ENCODE results near the gene PRXL2A. TPM values are rescaled to one million over a fixed set of nuclear protein-coding genes. Genes with fewer than 3 reads are reported as not detected.

Gene PRXL2A
- total RNA-seq, 1 experiment from 2014 or later, result 47.1 TPM

- Histone ChIP-seq H3K79me2 (ENCODE audit: insufficient read depth, low read length) (no peaks in the 10 kb centered on the region), H3K27me3 (ENCODE audit: insufficient read depth, low read length) (no peaks in the 10 kb centered on the region), H4K5ac (ENCODE audit: insufficient read length, low read depth, low read length) (no peak overlapping the region), H2AK5ac (ENCODE audit: insufficient read length, low read length) (no peak overlapping the region), H2BK15ac (ENCODE audit: low read depth, low read length) (no peak overlapping the region), H3K9ac (ENCODE audit: extremely low read depth, insufficient read length, low read length) (no peak overlapping the region), H2BK12ac (ENCODE audit: insufficient read length, low read depth, low read length) (no peak overlapping the region), H3K4me2 (ENCODE audit: insufficient read depth, insufficient read length, low read length) (no peak overlapping the region), H3K14ac (ENCODE audit: insufficient read depth, low read length) (no peak overlapping the region), H4K20me1 (ENCODE audit: control insufficient read depth, insufficient read depth, insufficient read length) (no peaks in the 10 kb centered on the region), H3K23me2 (ENCODE audit: insufficient read length, low read depth, low read length, poor library complexity, severe bottlenecking) (no peaks in the 10 kb centered on the region), H2BK120ac (ENCODE audit: low read depth, low read length, poor library complexity, severe bottlenecking) (no peak overlapping the region), H3K79me1 (ENCODE audit: insufficient read depth, low read depth, low read length, poor library complexity, severe bottlenecking) (no peaks in the 10 kb centered on the region), H3K18ac (ENCODE audit: insufficient read length, low read depth, low read length) (no peak overlapping the region), H4K8ac (replicated peaks; ENCODE audit: insufficient read length, low read depth, low read length) (no peak overlapping the region), H3K9me3 (ENCODE audit: control insufficient read depth, low read depth, low read length) (no peaks in the 10 kb centered on the region), H4K91ac (ENCODE audit: insufficient read length, low read depth, low read length) (no peak overlapping the region), H2AFZ (ENCODE audit: low read length) (no peak overlapping the region), H2BK5ac (ENCODE audit: insufficient read length, low read length) (no peak overlapping the region), H3K4me1 (ENCODE audit: insufficient read depth, low read length) (no peaks in the 10 kb centered on the region), H3K27ac (ENCODE audit: insufficient read length, low read depth, low read length) (no peak overlapping the region), H2BK20ac (ENCODE audit: low read depth, low read length, poor library complexity, severe bottlenecking) (no peak overlapping the region), H3K56ac (ENCODE audit: insufficient read length, low read depth, low read length) (no peak overlapping the region), H3T11ph (ENCODE audit: low read length) (no peak overlapping the region), H3K4ac (ENCODE audit: low read depth, low read length) (no peak overlapping the region), H3K23ac (ENCODE audit: insufficient read length, low read depth, low read length) (no peak overlapping the region)
- no CpG with 5 or more reads among the region's 4 CpGs for WGBS (ENCODE audit: extremely low coverage, insufficient read length, low lambda C conversion rate)
- no peak overlapping the region for H3K4me3 Mint-ChIP-seq
- H3K27me3 Mint-ChIP-seq (ENCODE audit: low read depth), result no peaks in the 10 kb centered on the region; the same call in 1 of the 2 replicates
- H3K36me3 Mint-ChIP-seq (ENCODE audit: insufficient read depth in 1 of 3, low read depth in 3 of 3), result no peaks in the 10 kb centered on the region
- H3K4me1 Mint-ChIP-seq, result peaks cover 4 to 6% of the 10 kb centered on the region in 2 experiments; a peak in 3 of 4 replicates
- TF ChIP-seq, protein P1, sequence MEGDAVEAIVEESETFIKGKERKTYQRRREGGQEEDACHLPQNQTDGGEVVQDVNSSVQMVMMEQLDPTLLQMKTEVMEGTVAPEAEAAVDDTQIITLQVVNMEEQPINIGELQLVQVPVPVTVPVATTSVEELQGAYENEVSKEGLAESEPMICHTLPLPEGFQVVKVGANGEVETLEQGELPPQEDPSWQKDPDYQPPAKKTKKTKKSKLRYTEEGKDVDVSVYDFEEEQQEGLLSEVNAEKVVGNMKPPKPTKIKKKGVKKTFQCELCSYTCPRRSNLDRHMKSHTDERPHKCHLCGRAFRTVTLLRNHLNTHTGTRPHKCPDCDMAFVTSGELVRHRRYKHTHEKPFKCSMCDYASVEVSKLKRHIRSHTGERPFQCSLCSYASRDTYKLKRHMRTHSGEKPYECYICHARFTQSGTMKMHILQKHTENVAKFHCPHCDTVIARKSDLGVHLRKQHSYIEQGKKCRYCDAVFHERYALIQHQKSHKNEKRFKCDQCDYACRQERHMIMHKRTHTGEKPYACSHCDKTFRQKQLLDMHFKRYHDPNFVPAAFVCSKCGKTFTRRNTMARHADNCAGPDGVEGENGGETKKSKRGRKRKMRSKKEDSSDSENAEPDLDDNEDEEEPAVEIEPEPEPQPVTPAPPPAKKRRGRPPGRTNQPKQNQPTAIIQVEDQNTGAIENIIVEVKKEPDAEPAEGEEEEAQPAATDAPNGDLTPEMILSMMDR (conservative IDR thresholded peaks at IDR 0.05), result peak; percentile 80
- DNase-seq, result peak; percentile 50
- no peaks in the 10 kb centered on the region for H3K9me3 Mint-ChIP-seq
- no peak overlapping the region for H3K27ac Mint-ChIP-seq
Measured at GRCh38 chr10:80382989-80383388, 25.4 kb upstream of the PRXL2A start.
